NCI-H82 (cell line): ENCODE measurements around the gene CCDC12.

Source experiments
- DNase-seq: peaks from one replicate; lab custom pipeline; 2025; lab: John Stamatoyannopoulos, UW

CCDC12 gene

DNA sequence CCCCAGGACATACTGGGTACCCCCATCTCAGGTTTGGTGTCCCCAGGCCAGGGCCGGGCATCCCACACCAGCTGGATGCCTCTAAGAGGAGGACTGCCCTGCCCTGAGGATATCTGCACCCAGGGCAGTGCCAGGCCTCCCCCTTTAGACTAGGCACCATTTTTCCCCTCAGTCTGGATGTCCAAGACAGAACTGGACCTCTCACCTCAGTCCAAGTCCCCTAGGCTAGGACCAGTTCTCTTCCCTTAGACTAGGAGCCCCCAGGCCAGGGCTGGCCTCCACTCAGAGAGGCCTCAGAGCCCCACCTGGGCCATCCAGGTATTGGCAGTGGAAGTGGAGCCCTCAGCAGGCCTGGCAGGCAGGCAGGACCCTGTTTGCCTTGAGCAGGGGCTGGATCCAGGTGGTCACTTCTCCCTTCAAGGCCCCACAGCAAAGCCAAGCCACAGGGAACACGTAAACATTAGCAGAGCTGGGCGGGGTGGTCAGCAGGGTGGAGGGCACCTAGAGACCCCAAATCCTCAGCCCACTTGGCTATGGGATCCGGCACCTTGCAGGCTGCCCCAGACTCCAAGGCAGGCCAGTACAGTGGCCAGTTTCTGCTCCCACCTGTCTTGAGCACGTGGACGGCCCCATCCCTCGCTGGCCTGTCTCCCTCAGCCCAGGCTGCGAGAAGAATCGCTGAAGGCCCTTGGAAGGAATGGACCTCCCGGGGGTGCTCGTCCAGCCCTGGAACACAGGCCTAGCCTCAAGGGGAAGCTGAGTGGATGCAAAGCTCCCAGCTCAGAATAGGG is 70.7 kb downstream of the CCDC12 start:
- no peak for DNase-seq

DNA sequence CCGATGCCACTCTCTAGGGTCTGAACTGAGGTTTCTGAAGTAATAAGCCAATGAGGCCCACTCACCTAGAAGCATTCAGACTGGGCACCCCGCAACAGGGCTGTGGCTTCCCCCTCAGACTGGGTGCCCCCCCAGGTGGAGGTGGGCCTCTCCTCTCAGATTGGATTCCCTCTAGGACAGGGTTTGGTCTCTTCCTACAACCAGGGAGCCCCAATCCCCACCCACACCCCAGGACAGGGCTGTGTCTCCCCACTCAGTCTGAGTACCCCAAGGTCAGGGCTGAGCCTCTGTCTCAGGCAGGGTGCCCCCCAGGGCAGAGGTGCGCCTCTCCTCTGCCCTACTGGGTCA is 71.4 kb downstream of the CCDC12 start:
- DNase-seq = no peak

DNA sequence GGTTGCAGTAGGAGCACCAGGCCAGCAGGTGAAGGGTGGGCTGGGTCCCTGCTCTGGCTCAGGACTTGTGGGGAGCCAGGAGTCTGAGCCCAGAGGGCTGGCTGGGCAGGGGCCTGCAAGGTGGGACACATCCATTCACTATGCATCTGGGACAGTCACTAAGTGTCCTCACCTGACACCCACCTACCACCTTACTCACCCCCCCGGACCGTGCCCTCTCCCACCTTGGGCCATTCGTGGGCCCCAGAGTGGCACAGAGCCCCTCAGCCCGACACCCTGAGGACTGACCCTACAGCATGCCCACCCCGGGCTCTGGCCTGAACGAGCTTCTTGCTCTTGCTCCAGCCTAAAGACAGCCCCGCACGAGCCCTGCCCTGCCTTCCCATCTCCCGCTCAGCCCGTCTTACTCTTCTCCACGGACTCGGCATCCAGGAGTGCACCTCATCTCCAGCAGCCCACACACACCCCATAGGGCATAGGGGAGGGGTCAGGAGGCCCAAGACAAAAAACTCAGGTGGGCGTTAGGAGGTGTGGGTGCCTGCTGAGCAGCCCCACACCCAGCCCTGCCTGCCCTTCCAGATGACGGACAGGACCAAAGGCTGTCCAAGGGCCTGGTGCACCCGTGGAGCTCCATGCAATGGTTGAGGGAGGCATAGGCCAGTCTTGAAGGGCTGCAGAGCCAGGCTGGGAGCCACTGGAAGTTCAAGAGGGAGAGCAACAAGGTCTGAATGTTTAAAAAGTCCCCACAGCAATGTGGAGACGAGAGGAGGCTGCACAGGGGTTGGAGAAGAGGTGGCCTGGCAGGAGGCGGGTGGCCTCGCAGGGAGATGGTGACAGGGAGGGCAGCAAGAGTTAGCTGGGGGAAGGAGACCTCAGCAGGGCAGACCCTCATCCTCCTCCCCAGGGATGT is 72.0 kb downstream of the CCDC12 start:
- DNase-seq = no peak

DNA sequence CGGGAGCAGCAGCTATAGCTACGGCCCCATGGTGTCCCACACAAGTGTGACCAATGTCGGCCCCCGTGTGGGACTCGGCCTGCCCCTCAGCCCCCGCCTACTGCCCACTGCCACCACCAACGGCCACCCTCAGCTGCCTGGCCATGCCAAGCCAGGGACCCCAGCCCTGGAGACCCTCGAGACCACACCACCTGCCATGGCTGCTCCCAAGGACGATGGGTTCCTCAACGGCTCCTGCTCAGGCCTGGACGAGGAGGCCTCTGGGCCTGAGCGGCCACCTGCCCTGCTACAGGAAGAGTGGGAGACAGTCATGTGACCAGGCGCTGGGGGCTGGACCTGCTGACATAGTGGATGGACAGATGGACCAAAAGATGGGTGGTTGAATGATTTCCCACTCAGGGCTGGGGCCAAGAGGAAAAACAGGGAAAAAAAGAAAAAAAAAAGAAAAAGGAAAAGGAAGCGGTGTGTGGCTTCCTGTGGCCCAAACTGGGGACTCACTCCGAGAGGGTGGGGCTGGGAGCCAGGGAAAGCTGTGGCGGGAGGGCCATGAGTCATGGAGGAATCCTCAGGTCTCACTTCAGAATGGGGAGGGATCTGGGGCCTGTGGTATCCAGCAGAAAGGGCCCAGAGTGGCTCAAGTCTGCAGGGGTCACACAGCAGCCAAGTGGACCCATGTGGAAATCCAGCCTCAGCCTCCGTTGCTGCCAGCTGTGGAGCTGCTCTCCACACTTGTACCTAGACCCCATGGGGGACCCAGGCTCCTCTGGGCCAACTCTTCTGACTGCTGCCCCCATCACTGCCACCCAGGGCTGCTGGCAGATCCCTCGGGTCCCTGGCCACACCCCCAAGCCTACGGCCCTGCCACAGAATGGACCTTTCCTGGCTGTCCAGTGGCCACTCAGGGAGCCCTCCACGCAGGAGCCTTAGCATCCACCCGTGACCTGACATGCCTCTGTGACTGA is 72.9 kb downstream of the CCDC12 start:
- DNase-seq = no peak

DNA sequence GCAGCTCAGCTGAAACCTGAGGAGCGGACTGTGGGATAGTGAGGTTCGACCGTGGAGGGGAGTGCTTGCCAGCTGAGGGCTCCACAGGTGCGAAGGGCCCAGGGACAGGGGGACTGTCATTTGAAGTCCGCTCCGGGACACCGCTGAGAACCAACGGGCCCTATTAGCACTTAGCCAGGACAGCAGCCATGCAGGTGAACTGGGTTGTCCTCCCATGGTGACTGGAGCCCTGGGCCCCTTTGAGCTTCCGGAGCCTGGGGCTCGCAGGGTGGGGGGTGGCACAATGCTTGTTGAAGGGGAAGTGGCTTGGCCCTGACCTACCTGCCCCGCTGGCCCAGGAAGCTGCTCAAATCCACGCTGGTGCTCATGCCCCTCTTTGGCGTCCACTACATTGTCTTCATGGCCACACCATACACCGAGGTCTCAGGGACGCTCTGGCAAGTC is 74.3 kb downstream of the CCDC12 start:
- no peak for DNase-seq

DNA sequence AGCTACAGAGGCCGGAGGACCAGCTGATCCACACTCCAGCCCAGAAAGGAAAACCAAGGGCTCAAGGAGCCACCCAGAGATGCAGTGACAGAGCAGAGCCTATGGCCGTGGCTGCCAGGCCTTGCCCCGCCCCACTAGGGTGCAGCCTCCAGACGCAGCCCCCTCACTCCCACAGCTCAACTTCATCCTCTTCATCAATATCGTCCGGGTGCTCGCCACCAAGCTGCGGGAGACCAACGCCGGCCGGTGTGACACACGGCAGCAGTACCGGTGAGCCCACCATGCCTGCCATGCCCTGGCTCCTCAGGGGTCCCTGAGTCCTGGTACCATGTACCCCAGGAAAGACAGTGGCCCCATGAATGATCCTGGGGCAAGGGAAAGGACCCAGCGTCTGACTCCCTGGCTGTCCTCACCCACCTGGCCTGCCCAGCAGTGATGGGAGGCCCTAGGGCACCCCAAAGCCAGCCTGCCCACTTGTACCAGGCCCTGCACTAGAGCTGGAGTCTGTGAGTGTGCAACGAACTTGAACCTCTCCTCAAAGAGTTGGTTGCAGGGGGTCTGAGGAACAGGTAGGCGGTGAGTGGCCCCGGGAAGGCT is 74.9 kb downstream of the CCDC12 start:
- DNase-seq = no peak

DNA sequence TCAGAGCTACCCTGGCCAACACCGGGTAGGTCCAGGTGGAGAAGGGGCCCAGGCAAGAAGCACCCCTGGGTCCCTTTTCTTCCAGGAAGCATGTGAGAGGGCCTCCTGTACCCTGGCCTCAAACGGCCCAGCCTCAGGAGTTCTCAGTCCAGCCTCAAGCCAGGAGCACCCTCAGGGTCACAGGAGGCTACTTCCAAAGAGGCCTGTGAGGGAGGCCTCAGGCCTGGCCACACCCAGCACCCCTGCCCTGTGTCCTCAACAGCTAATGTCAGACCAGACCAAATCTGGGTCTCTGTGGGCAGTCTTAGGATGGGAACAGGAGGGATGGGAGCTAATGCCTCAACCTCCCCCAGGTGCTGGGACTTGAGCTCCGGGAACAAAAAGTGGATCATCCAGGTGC is 75.5 kb downstream of the CCDC12 start:
- DNase-seq = no peak

DNA sequence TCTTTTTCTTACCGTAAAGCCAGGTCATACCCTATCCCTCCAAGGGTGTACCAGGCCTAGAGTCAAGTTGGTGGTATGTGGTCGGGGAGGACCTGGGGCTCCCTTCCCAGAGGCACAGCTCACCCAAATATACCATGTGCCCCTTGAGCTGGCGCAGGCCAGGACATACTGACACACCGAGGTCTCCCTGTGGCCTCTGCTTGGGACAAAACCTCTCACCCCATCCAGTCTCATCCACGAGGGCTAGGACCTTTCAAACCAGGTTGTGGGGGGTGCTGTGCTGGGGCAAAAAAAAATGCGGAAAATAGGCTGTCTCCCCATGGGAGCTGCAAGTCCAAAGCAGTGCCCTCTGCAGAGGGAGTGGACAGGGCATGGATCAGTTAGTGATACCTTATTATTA is 76.2 kb downstream of the CCDC12 start:
- no peak for DNase-seq

DNA sequence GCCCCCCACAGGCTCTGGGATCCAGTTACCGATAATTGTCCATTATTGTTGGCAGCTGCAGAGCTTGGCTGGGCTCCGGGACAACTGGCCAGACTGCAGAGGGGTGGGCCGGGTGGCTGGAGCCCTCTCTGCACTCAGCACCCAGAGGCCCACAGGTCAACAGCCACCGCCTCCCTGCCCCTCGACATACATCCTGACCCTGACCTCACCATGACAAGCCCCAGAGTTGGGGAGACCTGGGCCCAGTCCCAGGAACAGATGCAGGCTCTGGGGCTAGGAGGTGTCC is 76.6 kb downstream of the CCDC12 start:
- DNase-seq = no peak

DNA sequence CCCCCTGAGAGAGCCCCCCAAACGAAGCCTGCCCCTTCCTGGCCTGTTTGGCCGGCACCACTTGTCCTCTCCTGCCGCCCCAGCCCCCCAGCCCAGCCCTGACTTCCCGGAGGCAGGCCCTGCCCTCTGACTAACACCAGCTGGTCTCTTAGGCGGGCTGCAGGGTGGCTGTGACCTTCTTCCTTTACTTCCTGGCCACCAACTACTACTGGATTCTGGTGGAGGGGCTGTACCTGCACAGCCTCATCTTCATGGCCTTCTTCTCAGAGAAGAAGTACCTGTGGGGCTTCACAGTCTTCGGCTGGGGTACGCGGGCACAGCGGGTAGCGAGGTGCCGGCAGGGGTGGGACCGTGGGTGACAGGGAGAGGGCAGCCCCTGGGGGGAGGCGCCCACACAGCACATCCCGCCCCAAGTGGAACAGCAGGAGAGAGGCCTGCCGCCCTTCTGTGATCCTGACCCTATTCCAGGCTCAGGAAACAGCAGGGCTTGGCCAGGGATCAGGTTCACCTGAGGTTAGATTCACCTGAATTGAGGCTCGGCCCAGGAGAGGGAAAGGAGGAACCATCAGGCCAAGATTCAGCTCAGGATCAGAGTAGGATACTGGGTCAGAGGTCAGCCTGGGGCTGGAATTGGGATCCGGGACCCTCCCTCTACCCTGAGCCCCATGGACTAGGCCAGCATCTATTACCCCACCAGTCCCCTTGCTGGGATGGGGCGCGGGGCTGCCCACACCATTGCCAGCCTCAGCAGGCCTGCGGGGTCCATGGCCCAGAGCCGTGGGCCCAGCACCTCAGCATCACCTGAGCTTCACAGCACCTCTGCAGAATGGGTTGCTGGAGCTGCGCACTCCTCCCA is 77.2 kb downstream of the CCDC12 start:
- no peak for DNase-seq

DNA sequence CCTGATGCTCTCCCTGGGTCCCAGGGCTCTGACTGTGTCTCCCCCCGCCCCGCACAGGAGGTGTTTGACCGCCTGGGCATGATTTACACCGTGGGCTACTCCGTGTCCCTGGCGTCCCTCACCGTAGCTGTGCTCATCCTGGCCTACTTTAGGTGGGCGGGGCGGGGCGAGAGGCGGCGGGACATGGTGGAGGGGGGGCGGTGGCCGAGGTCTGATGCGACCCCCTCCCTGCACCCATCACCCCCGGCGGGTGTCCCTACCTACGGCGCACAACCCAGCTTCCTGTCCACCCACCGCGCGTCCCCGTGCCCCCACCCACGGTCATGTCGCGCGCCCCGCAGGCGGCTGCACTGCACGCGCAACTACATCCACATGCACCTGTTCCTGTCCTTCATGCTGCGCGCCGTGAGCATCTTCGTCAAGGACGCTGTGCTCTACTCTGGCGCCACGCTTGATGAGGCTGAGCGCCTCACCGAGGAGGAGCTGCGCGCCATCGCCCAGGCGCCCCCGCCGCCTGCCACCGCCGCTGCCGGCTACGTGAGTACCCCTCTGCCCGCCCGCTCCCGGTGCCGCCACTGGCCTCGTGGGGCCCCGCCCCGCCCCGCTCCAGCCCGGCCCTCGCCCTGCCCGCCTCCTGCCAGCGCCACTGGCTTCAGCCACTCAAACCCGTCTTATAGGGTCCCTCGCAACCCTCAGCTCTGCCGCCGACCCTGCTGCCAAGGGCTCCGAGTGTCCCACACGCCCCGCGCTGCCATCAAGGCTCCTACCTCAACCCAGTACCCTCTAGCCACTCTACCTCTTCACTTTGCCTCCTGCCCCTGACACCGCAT is 78.0 kb downstream of the CCDC12 start:
- DNase-seq = no peak

DNA sequence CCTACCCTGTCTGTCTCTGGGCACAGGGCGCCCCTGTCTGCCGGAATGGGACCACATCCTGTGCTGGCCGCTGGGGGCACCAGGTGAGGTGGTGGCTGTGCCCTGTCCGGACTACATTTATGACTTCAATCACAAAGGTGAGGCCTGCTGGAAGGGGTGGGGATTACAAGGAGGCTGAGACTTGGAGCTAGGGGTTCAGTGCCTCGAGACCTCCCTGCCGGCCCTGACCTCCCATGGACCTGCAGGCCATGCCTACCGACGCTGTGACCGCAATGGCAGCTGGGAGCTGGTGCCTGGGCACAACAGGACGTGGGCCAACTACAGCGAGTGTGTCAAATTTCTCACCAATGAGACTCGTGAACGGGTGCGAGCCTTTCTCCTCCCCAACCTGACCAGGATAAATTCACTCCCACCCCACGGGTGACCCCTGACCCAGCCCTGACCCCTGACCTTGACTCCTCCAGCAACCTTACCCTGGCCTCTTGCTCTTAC is 78.7 kb downstream of the CCDC12 start:
- DNase-seq = no peak

DNA sequence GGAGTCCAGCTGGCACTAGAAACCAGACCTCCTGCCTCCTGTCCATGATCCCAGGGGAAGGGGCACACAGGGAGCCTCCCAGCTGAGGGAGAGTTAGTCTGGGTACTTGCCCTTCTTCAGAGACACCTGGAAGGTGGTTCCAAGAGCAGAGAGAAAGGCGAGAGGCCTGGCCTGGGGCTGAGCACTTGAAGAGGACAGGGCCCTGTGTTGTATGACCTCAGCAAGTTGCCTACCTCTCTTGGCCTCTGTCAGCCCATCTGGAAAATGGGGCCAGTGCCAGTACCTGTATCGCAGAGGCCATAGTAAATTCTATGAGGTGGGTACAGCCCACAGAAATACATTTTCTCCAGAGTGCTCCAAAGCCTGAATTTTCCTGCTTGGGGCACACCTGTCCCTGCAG is 79.5 kb downstream of the CCDC12 start:
- DNase-seq = no peak

DNA sequence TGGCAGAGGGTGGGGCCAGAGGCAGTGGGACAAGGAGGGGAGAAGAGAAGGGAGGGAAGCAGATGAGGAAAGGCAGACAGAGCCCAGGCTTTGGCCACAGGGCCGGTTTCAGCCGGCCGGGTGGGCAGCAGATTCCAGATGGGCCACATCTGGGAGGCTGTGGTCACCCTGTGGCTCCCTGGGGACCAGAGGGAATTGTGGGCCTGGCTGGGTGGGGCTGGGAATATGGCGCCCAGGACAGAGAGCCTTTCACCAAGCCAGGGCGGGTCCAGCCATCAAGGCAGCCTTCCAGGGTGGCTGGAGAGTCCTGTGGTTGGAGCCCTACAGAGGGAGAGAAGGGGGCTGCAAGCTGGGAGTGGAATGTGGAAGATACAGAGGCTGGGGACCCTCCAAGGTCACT is 80.2 kb downstream of the CCDC12 start:
- DNase-seq = no peak

DNA sequence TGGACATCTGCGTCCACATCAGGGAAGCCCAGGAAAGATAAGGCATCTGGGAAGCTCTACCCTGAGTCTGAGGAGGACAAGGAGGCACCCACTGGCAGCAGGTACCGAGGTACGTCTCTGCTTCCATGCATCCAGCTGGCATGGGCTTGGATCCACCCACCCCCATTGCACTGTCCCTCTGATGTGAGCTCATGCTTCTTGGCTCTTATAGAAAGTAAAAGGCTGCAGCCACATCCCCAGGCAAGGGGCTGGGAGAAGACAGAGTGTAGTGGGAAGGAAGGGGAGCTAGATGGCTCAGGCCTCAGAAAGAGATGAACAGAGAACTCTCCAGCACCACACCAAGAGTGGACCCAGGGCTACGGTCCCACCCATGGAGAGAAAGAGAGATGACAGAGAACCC is 80.8 kb downstream of the CCDC12 start:
- no peak for DNase-seq

DNA sequence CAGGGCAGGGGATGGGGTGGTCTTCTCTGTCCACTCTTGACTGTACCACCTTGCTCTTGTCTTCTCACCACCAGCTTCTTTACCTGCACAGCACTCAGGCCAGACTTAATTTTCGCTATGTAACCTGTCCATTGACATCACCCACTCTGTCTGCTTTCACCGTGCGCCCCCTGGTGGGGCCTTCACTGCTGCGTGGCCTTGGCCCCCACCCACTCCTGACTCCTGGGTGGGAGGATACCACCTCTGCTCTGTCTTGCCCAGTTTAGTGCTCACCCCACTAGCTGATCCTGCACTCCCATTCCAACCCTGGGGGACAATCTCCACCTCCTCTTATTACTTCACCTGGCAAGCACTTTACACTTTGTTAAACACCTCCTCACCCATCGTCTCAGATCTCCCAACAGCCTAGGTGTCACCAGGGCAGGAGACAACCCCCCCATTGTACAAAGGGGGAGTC is 81.3 kb downstream of the CCDC12 start:
- peak; percentile 67 for DNase-seq

DNA sequence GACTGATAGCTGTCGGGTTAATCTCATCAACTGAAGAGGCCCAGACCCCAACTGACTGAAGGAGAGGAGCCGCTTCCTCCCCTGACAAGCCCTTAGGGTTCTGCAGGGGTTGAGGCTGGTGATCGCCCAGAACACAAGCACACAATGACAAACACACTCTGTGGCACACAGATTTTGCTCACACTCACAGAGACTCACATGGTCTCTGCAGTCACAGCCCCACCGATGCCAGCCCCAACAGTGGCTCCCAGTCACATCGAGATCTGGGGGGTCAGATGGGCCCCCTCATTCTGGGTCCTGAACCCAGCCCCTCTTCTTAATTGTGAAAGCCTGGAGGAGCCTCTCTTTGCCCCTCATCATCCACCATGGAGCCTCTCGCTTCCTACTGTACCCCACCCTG is 82.3 kb downstream of the CCDC12 start:
- DNase-seq = no peak

DNA sequence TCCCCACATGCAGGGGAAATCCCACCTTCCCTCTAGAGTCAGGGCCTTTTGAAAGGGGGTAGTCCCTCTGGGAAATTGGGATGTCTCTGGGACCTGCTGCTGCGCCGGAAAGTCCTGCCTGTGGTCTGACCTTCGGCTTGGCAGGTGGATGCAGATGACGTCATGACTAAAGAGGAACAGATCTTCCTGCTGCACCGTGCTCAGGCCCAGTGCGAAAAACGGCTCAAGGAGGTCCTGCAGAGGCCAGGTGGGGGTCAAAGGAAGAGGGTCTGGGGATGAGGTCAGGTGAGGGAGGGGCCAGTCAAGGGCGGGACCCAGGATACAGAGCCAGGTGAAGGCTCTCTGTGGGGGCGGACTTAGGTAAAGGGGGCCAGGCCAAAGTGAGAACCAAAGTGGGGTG is 82.8 kb downstream of the CCDC12 start:
- DNase-seq = no peak

DNA sequence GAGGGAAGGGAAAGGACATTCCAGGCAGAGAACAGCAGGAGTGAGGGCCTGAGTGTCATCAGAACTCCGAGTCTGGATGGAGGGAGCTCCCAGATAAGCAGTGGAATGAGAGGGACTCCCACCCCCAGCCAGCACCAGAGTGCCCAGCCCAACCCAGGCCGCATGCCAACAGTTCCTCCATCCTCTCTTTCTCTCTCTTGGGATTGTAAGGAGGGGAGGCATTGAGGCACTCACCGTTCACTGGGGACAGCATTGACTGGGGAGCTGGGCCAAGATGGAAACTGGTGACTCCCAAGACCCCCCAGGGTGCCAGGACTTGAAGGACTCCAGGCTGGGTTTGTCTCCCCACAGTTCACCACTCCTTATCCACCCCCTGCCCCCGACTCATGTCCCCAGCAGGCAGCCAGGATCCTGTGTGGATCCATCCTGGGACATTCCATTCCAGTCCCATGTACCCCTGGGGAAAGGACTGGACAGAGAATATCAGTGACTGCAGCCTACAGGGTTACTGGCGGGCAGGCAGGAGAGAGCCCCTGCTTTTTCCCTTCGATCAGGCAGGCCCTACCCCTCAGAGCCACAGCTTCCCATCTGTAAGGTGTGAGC is 83.3 kb downstream of the CCDC12 start:
- no peak for DNase-seq
